HG03039 (cell line): Measurements from ENCODE around the gene PSENEN.

Experiments
- ATAC-seq: cut with Tn5 transposase; IDR thresholded peaks from one replicate; pipeline ENCODE4 v1.9.1; 2021; ENCODE audit warnings: mild to moderate bottlenecking, moderate library complexity; ENCODE audit not compliant: unreplicated experiment

The PSENEN gene, protein sequence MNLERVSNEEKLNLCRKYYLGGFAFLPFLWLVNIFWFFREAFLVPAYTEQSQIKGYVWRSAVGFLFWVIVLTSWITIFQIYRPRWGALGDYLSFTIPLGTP

DNA sequence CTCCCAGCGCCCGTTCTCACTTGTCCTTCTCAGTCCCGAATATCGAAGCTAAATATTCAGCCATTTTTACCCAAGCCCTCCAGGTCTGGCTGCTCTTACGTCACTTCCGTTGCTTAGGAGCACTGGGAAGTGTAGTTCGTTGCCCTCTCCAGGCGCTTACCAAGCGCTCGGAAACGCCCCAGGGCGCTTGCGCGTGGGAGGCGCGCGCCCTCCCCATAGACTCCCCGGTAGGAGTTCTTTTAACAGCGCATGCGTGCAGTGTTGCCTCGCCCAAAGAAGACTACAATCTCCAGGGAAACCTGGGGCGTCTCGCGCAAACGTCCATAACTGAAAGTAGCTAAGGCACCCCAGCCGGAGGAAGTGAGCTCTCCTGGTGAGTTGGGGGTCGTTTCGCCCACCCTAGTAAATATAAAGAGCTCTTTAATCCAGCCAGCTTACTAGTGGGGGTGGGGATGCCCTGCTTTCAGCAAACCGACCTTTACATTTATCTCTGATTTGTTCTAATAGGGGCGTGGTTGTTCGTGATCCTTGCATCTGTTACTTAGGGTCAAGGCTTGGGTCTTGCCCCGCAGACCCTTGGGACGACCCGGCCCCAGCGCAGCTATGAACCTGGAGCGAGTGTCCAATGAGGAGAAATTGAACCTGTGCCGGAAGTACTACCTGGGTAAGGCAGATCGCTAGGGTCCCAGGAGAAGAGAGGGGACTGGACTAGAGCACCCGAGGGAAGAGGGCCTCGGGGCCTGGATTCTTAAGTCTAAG, at the start of gene PSENEN, which contains the start of gene U2AF1L4:
Gene PSENEN (plus strand): TSS at position 324 of the 759 bp plus-strand sequence. CDS start 280 bp downstream, at position 604.
Gene U2AF1L4 (minus strand): TSS at position 91 of the 759 bp plus-strand sequence. CDS start 27 bp downstream, at position 64.
- peak; percentile 35 for ATAC-seq

DNA sequence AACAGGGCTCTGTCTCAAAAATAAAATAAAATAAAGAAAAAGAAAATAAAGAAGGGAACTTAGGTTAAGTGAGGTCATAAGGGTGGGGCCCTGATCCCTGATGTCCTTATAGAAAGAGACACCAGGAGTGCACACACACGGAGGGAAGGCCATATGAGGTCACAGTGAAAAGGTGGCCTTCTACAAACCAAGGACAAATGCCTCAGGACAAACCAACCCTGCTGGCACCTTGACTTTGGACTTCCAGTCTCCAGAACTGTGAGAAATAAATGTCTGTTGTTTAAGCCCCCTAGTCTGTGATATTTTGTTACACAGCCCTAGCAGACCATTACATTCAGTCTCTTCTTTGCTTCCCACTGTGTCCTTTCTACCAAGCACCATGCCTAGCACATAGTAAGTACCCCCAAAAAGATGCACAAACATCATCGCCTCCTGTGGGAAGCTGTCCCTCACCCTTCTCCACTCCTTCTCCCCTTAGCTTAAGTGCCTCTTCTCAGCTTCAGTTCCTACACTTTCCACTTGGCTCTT, 49.5 kb upstream of the PSENEN start:
- no peak for ATAC-seq

DNA sequence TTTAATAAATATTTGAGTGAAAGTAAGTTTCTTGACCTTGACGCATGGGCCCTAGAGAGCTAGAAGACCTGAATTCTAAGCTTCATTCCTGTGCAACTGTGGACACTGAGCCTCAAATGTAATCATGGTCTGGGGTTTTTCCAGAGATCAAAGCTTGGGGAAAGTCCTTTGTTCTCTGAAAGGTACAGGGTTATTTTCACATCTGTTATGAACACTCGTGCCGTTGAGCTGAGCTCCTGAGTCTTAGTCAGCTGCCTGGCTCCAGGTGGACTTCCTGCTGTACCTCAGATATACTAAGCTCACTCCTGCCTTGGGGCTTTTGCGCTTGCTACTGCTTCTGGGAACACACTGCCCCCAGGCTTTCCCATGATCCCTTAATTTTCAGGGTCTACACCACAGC, 48.6 kb upstream of the PSENEN start:
- ATAC-seq: no peak

DNA sequence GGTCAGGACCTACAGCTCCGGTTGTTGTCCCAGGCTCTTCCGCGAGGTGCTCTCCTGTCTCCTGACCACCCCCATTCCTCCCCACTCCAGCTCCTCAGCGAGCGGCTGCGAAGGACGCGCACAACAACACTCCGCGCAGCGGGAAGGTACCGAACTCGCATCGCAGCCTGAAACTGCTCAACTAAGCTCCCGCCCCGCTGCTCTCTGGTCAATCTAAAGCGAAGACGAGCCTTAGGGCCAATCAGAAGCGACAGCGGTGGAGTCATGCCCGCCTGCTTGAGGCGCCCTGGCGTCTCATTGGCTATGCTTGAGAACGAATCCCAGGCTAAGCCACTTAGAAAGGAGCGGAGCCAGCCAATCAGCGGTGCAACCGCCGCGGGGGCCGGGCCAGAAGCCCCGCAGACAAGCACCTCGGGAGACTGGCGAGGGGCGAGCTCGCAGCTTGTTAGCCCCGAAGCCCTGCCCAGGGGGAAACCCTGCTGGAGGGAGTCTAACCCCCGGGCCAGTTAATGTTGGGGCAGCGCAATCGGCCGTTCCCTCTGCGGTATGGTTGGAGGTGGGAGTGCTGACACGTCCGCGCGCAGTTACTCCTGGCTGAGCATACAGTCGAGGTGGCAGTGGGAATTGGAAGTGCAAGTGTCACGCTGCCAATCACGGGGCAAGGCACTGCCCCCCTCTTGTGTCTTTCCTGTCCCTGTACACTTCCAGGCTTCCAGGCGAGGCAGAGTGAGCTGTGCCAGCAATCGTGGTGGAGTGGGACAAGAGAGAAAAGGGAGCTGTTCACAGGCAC, 43.0 kb upstream of the PSENEN start:
- peak; percentile 92 for ATAC-seq

DNA sequence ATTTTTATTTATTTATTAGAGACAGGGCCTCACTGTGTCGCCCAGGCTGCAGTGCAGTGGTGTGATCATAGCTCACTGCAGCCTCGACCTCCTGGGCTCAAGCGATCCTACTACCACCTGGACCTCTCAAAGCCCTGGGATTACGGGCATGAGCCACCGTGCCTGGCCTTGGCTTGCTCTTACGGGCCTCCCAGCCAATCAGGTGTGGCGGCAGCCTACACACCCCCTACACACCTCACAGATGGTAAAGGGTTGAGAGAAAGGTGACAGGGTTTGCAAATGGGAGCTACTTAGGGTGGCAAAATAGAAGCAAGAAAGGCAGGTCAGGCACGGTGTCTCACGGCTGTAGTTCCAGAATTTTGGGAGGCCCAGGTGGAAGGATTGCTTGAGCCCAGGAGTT, 42.1 kb upstream of the PSENEN start:
- ATAC-seq: no peak

DNA sequence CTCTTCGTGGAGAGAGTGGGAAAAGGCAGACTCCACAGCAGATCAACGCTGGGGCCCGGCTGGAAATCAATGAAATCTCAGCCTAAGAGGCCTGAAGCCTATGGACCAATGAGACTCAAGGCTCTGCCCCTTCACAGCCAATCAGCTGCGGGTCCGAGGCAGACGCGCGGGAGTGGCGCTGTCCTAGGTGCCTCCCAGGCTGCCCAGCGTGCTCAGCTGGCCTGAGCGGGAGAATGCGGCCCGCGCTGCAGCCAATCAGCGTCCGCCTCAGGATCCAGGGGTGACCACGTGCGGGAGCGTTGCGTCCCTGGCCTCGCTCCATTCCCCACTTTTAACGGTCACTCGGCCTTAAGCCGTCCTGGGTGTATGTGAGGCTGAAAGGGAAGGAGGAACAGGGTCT, 41.2 kb upstream of the PSENEN start, which contains the start of gene ZBTB32:
Gene ZBTB32 (plus strand): TSS at position 341 of the 400 bp plus-strand sequence. CDS start 10,069 bp downstream, outside the sequence.
- no peak for ATAC-seq

DNA sequence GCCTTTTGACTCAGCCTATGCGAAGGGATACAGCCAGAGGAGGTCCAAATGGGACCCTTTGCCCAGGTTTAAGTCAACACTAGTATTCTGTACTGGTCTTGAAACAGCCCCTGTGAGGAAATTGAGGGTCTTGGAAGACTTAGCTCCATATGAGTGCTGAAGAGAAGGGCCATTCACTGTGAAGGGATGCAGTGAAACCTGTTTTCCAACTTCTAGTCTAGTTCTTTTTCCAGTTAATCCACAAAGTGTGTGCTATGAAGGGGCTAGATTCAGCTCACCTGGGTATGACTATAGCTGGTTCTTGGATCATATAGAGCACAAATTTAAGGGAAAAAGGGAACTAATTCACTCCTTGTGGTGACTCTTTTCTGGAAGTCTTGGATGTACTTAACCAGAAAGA, 37.1 kb upstream of the PSENEN start:
- no peak for ATAC-seq

DNA sequence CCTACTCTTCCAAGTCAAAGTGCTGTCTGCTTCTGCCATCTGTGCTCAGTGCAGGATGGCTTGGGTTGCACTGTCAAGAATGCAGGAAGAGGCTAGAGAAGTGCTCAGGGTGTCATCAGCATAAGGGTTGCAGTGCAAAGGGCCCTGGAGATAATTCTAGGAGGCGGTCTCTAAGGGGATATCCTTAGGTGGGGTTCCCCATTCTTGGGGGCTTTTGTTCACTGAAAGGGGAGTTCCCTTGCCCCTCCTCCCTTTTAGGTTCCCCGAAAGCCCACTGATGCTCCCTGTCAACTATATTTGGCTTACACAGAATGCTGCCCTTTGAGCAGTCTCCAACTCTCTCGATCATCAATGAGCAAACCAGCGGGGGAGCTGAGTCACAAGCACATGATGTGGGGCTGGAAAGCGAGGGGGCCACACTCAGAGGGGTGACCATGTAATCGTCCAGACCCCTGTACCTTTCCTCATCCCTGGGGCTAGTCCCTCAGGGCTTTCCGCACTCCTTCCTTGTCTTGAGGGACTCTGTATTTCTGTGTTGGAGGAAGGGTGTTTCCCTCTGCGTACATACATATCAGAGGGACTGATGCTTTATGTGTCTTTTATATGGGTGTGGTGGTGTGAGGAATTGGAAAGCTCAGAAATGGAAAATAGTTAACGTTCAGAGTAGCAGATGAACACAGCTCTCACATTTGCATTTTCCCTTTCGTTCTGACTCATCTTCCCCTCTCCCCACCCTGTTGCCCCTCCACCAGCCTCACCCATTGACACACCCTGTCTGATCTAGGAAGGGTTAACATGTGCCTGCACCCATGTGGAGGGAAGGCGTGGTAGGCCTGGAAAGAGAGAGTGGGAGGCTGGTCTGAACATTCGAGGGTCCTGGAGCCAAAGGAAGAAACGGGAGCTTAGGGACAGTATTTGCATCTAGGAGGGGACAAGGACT, 34.4 kb upstream of the PSENEN start:
- peak; percentile 35 for ATAC-seq

DNA sequence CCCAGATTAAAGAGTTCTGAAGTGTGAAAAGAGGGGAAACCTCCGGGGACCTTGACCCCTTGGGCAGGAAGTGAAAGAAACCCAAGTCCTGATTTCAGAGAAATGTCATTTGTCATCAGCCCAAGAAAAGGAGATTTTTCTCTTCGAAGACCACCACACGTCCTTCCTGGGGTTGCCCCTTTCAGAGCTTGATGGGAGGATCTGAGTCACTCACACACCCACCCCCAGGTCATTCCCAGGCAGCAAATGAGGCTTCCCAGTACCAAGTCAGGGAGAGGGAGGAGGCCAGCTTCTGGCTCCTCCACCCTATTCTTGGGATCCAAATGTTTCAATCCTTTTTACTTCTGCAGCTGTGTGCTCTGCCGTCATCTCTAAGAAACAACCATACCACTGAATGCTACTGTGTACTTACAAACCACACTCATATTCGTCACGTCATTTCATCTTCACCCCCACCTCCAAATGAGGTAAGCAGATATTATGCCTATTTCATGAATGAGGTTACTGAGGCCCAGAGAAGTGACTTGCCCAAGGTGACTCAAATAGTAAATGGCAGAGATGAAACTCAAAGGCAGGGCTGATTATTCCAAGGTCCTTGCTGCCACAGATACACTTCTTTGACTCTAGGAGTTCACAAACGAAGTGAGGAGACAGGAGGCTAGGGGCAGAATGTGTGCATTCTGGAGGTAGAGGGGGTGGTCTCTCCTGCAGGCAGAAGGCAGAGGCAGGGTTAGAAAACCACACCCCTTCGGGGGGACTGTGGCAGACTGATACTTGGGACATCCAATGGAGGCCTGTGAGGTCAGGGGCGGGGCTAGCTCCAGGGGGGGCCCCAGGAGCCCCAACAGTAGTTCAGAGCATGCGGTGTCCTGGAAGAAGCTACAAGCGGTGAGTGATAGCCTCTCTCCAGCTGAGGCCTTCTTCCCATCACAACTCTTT, 32.6 kb upstream of the PSENEN start:
- ATAC-seq: no peak

DNA sequence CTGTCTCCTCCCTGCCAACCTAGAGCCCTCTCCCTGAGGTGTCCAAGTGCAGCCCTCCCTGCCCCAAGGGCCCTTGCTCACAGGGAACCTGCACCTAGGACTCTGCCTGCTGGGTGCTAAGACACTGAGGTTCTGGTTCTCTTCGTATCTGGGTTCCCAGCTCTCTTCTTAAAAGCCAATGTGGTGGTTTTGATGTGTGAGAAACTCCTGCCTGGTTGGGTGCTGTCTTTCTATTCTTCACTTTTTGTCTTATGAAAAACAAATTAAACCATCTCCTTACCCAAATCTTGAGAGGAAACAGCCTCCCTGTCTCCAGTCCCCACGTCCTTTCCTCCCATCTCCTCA, 32.0 kb upstream of the PSENEN start:
- ATAC-seq: no peak

DNA sequence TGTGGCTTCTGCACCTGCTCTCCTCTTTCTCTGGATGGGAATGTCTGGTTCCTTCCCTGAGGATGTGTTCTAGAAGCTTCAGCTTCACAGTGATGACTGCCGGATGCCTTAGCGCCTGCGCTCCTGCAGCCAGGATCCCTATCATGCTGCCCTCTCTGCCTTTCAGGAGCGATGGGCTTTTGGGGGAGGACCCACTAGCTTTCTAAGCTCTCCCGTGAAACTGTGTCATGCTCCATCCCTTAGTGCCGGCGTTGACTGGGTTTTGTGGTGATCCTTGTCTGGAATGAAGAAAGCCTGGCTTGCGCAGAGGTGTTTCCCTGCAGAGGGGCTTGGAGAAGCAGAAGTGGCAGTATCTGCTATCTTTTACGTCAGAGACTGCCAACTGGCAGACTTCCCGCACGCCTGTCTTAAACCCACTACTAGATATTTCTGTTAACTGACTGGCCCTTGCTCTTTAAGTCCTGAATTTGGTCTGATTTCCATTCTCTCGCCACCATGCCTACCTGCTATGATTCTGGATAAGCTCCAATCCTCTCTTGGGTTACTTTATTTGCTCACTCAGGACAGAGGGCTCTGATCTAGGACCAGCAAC, 31.5 kb upstream of the PSENEN start:
- no peak for ATAC-seq

DNA sequence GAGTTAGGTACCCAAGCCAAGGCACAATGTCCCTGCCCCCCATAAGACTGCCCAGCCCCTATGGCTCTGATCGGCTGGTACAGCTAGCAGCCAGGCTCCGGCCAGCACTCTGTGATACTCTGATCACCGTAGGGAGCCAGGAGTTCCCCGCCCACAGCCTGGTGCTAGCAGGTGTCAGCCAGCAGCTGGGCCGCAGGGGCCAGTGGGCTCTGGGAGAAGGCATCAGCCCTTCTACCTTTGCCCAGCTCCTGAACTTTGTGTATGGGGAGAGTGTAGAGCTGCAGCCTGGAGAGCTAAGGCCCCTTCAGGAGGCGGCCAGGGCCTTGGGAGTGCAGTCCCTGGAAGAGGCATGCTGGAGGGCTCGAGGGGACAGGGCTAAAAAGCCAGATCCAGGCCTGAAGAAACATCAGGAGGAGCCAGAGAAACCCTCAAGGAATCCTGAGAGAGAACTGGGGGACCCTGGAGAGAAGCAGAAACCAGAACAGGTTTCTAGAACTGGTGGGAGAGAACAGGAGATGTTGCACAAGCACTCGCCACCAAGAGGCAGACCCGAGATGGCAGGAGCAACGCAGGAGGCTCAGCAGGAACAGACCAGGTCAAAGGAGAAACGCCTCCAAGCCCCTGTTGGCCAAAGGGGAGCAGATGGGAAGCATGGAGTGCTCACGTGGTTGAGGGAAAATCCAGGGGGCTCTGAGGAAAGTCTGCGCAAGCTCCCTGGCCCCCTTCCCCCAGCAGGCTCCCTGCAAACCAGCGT, 30.7 kb upstream of the PSENEN start:
- no peak for ATAC-seq

DNA sequence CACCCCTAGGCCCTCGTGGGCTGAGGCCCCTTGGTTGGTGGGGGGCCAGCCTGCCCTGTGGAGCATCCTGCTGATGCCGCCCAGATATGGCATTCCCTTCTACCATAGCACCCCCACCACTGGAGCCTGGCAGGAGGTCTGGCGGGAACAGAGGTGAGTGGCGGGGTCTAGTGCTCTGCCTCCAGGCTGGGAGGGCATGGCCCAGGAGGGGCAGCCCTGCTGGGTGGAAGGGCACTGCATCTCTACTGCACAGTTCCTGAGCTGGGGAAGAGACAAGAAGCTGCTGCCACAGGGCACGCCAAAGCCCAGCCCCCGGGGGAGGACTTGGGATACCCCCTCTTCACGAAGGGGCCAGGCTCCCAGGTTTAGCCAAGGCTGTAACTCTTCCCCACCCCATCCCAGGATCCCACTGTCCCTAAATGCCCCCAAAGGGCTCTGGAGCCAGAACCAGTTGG, 30.1 kb upstream of the PSENEN start:
- no peak for ATAC-seq

DNA sequence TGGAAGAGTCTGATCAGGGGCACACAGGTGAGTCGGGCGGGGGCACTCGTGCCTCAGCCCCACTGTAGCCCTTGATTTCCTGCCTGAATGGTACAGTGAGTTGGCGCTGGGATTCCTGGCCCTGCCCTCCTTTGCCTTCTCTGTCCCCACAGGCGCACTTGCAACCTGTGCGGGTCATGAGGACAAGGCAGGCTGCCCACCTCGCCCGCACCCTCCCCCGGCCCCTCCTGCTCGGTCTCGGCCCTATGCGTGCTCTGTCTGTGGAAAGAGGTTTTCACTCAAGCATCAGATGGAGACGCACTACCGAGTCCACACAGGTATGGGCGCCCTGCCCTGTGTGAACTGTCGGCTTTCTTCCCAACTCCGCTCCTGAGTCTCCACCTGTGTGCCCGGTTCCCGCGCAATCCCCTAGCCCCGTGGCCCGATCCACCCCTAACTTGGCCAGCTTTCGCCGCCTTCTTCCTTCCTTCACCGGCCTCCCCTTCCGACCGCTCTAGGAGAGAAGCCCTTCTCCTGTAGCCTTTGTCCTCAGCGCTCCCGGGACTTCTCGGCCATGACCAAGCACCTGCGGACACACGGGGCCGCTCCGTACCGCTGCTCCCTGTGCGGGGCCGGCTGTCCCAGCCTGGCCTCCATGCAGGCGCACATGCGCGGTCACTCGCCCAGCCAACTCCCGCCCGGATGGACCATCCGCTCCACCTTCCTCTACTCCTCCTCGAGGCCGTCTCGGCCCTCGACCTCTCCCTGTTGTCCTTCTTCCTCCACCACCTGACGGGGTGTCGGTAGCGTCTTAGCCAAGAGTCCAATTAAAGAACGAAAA, 29.3 kb upstream of the PSENEN start:
- peak; percentile 2 for ATAC-seq

DNA sequence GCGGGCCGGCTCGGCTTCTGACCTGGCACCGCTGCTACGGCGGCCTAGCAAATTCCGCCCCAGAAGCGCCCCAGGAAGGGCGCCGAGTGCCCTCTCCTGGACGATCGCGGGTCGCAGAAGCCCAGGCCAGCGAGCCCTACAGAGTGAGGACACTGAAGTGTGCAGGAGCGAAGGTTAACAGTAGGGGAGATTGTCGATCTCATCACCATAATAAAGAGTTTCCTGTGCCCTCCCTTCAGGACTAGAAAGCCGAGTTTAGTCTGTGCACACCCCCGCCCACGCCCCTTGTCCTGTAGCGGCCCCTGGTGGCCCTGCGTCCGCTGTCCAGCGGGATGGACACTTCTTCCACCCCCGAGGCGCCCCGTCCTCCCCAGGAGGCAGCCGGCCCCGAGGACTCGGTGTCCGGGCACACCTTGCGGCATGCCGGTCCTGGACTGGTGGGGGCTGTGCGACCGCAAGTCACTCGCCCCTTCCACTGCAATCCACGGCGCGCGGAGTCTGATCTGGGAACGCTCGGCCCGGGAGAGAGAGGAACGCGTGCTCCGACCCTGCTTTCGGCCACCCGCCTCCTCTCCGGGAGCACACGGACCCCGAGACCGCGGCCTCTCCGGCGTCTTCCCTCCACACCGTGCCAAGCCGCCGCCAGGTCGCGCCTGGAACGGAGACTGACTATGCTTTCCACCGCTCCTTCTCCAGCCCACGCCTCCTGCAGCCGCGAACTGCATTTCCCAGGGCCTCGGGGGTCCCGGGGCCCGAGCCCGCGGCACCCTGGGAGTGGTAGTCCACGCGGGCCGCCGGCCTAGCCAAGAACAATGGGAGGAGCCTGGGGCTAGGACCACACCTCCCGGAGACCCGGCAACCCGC, 28.4 kb upstream of the PSENEN start:
- ATAC-seq: peak; percentile 45

DNA sequence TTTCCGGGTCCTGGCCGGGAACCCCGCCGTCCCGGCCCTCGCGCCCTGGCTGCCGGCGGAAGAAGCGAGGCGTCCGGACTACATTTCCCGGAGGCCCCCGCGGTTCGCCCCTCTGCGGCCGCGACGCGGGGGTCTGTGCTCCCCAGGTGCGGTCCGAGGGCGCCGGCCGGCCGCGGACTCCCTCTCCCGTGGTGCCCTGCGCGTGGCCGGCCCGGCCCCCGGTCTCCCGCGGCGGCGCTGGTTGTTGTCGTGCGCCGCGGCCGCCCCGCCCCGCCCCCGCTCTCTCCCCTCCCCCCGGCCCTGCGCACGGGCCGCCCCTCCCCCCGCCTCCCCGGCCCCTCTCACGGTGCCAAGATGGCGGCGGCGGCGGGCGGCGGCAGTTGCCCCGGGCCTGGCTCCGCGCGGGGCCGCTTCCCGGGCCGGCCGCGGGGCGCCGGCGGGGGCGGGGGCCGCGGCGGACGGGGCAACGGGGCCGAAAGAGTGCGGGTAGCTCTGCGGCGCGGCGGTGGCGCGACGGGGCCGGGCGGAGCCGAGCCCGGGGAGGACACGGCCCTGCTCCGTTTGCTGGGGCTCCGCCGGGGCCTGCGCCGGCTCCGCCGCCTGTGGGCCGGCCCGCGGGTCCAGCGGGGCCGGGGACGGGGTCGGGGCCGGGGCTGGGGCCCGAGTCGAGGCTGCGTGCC, 27.6 kb upstream of the PSENEN start, which contains the start of gene KMT2B:
Gene KMT2B (plus strand): TSS at position 339 of the 680 bp plus-strand sequence. CDS start 16 bp downstream, at position 355.
- ATAC-seq: peak; percentile 42
